ENCODE results near the gene APOOL.

DNA sequence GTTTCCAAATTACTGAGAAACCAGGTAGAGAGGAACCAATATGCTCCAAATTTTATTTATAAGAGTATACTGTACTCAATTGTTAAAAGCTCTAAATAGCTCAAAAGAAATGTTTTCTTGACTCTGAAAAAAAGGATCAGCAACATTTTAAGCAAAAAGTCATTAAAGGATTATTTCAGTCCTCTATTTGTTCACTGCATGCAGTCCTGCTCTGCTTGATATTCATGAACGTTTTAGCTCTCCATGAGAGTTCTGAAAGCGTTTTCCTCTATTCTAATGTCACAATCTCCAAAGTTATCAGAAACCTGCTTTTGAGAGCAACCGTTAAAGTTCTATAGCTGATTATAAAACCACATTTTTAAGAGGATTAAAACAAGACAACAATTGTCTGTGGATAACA is 110.5 kb downstream of the APOOL start:
- TF ChIP-seq CTCF (conservative IDR thresholded peaks at IDR 0.05) = no peak
- no peak for TF ChIP-seq EZH2 (IDR thresholded peaks at IDR 0.05; ENCODE audit: low read depth)
